Measurements from ENCODE around the gene PAGR1.
"Not testable (repeated sequence)": the region's sequence is repeated elsewhere in the genome, so short reads cannot be mapped to it uniquely, and the experiment has no call there.

Gene PAGR1

GRCh38 chr16:29791845-29792807, 23.8 kb upstream of the PAGR1 start (continued):
- TF ChIP-seq, protein P1, sequence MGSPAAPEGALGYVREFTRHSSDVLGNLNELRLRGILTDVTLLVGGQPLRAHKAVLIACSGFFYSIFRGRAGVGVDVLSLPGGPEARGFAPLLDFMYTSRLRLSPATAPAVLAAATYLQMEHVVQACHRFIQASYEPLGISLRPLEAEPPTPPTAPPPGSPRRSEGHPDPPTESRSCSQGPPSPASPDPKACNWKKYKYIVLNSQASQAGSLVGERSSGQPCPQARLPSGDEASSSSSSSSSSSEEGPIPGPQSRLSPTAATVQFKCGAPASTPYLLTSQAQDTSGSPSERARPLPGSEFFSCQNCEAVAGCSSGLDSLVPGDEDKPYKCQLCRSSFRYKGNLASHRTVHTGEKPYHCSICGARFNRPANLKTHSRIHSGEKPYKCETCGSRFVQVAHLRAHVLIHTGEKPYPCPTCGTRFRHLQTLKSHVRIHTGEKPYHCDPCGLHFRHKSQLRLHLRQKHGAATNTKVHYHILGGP (tag by site-specific recombination; IDR thresholded peaks at IDR 0.05) = no peak

GRCh38 chr16:29793153-29793552, 22.8 kb upstream of the PAGR1 start:
- CTCF ChIA-PET; H3K27ac ChIP-seq (ENCODE audit: extremely low read depth, low read depth, low read length); H3K4me3 ChIP-seq (ENCODE audit: low read depth, low read length); H3K4me1 ChIP-seq (ENCODE audit: control insufficient read depth, insufficient read depth, low read length); H3K9me3 ChIP-seq (ENCODE audit: control insufficient read depth, insufficient read depth, low read depth, low read length): not testable (repeated sequence)
- POLR2A ChIA-PET = interaction anchor here (0.8 kb wide), 1 partner anchor 9 kb away, joined by 4 read pairs; no protein-coding TSS in a partner anchor
- H3K36me3 ChIP-seq (ENCODE audit: control insufficient read depth in 2 of 2, insufficient read depth in 1 of 2, low read length in 2 of 2) = peaks cover 10 to 38% of the 10 kb centered on the region in 2 experiments

DNA sequence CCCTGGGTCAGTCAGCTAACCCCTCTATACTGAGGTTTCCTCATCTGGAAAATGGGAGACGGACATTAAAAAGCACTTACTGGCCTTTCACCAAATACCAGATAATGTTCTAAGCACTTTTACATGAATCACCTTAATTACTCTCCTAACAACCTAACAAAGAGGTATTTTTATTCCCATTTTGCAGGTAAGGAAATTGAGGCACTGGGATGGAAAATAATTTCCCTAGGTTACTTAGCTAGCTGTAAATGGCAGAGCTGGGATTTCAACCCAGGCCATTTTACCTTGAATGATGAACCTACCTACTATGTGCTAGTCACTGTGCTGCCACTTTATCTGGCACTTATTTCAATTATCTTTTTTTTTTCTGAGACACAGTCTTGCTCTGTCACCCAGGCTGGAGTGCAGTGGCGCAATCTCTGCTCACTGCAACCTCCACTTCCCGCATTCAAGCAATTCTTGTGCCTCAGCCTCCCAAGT, 21.7 kb upstream of the PAGR1 start:
- ChIA-PET CTCF (interaction anchor here (1.0 kb wide), 1 partner anchor 22 kb away, joined by 3 read pairs; the partner anchor contains the start of gene PAGR1), POLR2A (no interaction called here)
- Histone ChIP-seq H3K36me3 (ENCODE audit: control insufficient read depth in 2 of 2, insufficient read depth in 1 of 2, low read length in 2 of 2) (peaks cover 11 to 49% of the 10 kb centered on the region in 2 experiments), H3K27ac (ENCODE audit: extremely low read depth, low read depth, low read length) (no peak overlapping the region), H3K9me3 (ENCODE audit: control insufficient read depth, insufficient read depth, low read depth, low read length) (no peaks in the 10 kb centered on the region), H3K4me1 (ENCODE audit: control insufficient read depth, insufficient read depth, low read length) (0 out of 2 replicates have a peak, but pooled peaks cover 2% of the 10 kb centered on the region), H3K4me3 (ENCODE audit: low read depth, low read length) (no peak overlapping the region)
- TF ChIP-seq ZNF658 (tag by site-specific recombination; IDR thresholded peaks at IDR 0.05) = no peak
- no peak for TF ChIP-seq BCL11B (tag by site-specific recombination; IDR thresholded peaks at IDR 0.05; ENCODE audit: low read depth)
- TF ChIP-seq, protein P1 (tag by site-specific recombination; IDR thresholded peaks at IDR 0.05) = no peak
- TF ChIP-seq ZNF350 (tag by site-specific recombination; IDR thresholded peaks at IDR 0.05) = no peak
- TF ChIP-seq TRIM28 (IDR thresholded peaks at IDR 0.05; ENCODE audit: borderline replicate concordance, low read length) = no peak
- TF ChIP-seq ZXDB (tag by site-specific recombination; IDR thresholded peaks at IDR 0.05) = no peak
- TF ChIP-seq, protein P2, sequence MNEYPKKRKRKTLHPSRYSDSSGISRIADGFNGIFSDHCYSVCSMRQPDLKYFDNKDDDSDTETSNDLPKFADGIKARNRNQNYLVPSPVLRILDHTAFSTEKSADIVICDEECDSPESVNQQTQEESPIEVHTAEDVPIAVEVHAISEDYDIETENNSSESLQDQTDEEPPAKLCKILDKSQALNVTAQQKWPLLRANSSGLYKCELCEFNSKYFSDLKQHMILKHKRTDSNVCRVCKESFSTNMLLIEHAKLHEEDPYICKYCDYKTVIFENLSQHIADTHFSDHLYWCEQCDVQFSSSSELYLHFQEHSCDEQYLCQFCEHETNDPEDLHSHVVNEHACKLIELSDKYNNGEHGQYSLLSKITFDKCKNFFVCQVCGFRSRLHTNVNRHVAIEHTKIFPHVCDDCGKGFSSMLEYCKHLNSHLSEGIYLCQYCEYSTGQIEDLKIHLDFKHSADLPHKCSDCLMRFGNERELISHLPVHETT (tag by site-specific recombination; IDR thresholded peaks at IDR 0.05) = no peak
- no peak for TF ChIP-seq ZNF514 (tag by site-specific recombination; IDR thresholded peaks at IDR 0.05)
- no peak for TF ChIP-seq ZSCAN16 (tag by site-specific recombination; IDR thresholded peaks at IDR 0.05)
- no peak for TF ChIP-seq ZNF26 (tag by site-specific recombination; IDR thresholded peaks at IDR 0.05)
- no peak for TF ChIP-seq EGR2 (tag by site-specific recombination; IDR thresholded peaks at IDR 0.05; ENCODE audit: low read depth)
- TF ChIP-seq KLF16 (tag by site-specific recombination; IDR thresholded peaks at IDR 0.05) = no peak
- no peak for TF ChIP-seq SALL2 (tag by site-specific recombination; IDR thresholded peaks at IDR 0.05; ENCODE audit: borderline replicate concordance)
- TF ChIP-seq, protein P3, sequence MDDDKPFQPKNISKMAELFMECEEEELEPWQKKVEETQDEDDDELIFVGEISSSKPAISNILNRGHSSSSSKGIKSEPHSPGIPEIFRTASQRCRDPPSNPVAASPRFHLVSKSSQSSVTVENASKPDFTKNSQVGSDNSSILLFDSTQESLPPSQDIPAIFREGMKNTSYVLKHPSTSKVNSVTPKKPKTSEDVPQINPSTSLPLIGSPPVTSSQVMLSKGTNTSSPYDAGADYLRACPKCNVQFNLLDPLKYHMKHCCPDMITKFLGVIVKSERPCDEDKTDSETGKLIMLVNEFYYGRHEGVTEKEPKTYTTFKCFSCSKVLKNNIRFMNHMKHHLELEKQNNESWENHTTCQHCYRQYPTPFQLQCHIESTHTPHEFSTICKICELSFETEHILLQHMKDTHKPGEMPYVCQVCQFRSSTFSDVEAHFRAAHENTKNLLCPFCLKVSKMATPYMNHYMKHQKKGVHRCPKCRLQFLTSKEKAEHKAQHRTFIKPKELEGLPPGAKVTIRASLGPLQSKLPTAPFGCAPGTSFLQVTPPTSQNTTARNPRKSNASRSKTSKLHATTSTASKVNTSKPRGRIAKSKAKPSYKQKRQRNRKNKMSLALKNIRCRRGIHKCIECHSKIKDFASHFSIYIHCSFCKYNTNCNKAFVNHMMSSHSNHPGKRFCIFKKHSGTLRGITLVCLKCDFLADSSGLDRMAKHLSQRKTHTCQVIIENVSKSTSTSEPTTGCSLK (tag by site-specific recombination; IDR thresholded peaks at IDR 0.05) = no peak
- no peak for TF ChIP-seq ZNF341 (tag by site-specific recombination; IDR thresholded peaks at IDR 0.05; ENCODE audit: low read depth)
- TF ChIP-seq FEZF1 (tag by site-specific recombination; IDR thresholded peaks at IDR 0.05) = no peak
